ENCODE data around the gene SERP2. TPM values are rescaled to one million over a fixed set of nuclear protein-coding genes. Genes with fewer than 3 reads are reported as not detected.

SERP2 gene
- total and polyA plus RNA-seq, 2 of the 8 experiments (the other 6 are each of a cell fraction or from before 2014, with no cell fraction given), result 2.0 to 2.3 TPM

GRCh38 chr13:44354331-44354730 lies 19.3 kb upstream of the SERP2 start:
- POLR2A ChIA-PET (ENCODE audit: partially characterized antibody), result no interaction called here
- Histone ChIP-seq H4K8ac (ENCODE audit: extremely low read depth, insufficient read depth, low read length) (no peak overlapping the region), H3K23ac (ENCODE audit: insufficient read length) (no peak overlapping the region), H3K9ac (replicated peaks in 1 of 4; ENCODE audit: extremely low read depth in 1 of 4, low read depth in 3 of 4, low read length in 3 of 4) (no peak overlapping the region), H4K20me1 (replicated peaks in 1 of 2; ENCODE audit: control insufficient read depth in 1 of 2, insufficient read depth in 2 of 2, low read length in 2 of 2) (no peaks in the 10 kb centered on the region), H4K5ac (ENCODE audit: insufficient read length, low read depth, low read length) (no peak overlapping the region), H3K79me2 (ENCODE audit: control insufficient read depth in 1 of 2, insufficient read depth in 2 of 2, low read length in 2 of 2) (no peaks in the 10 kb centered on the region), H3K56ac (replicated peaks; ENCODE audit: insufficient read length, low read depth, low read length) (no peak overlapping the region), H2BK20ac (ENCODE audit: low read length) (no peak overlapping the region), H3K79me1 (ENCODE audit: low read depth, low read length) (no peaks in the 10 kb centered on the region), H3K9me3 (ENCODE audit: insufficient read depth in 2 of 2, low read depth in 1 of 2, low read length in 1 of 2) (no peaks in the 10 kb centered on the region), H3K4ac (replicated peaks; ENCODE audit: insufficient read length, low read depth, low read length) (no peak overlapping the region), H3K14ac (ENCODE audit: insufficient read length) (no peak overlapping the region), H3K36me3 (ENCODE audit: control insufficient read depth in 2 of 4, insufficient read depth in 4 of 4, low read length in 3 of 4) (no peaks in the 10 kb centered on the region), H2AK5ac (ENCODE audit: low read depth, low read length) (no peak overlapping the region), H2BK15ac (ENCODE audit: low read length) (no peak overlapping the region), H2AFZ (ENCODE audit: low read length) (no peak overlapping the region), H3K27ac (ENCODE audit: low read depth, low read length) (no peak overlapping the region), H4K91ac (replicated peaks; ENCODE audit: insufficient read length, low read length) (no peak overlapping the region), H2BK5ac (ENCODE audit: low read depth, low read length) (no peak overlapping the region), H3K4me1 (replicated peaks in 1 of 4; ENCODE audit: control insufficient read depth in 3 of 4, insufficient read depth in 4 of 4, low read length in 3 of 4) (no peaks in the 10 kb centered on the region), H3K18ac (ENCODE audit: extremely low read depth, low read length) (no peak overlapping the region), H3K27me3 (replicated peaks in 1 of 4; ENCODE audit: control insufficient read depth in 3 of 4, extremely low read depth in 1 of 4, insufficient read depth in 3 of 4, low read length in 3 of 4) (no peaks in the 10 kb centered on the region), H2BK12ac (ENCODE audit: low read depth, low read length) (no peak overlapping the region), H3K23me2 (ENCODE audit: low read depth, low read length) (no peaks in the 10 kb centered on the region), H3K4me3 (ENCODE audit: extremely low read depth in 1 of 4, insufficient read depth in 2 of 4, low read depth in 3 of 4, low read length in 4 of 4) (no peak overlapping the region), H2BK120ac (replicated peaks; ENCODE audit: low read depth, low read length) (no peak overlapping the region), H3K4me2 (ENCODE audit: insufficient read depth in 1 of 2, low read depth in 2 of 2, low read length in 2 of 2) (no peak overlapping the region)
- no peak for TF ChIP-seq RAD21 (IDR thresholded peaks at IDR 0.05 in 1 of 2, conservative IDR thresholded peaks at IDR 0.05 in 1 of 2; ENCODE audit: low read depth in 2 of 2, low read length in 2 of 2)
- TF ChIP-seq HDAC6 (IDR thresholded peaks at IDR 0.05; ENCODE audit: low read depth, low read length), result no peak
- TF ChIP-seq POU5F1 (IDR thresholded peaks at IDR 0.05; ENCODE audit: low read depth, low read length), result no peak
- TF ChIP-seq SP4 (IDR thresholded peaks at IDR 0.05; ENCODE audit: low read length), result no peak
- TF ChIP-seq JUND (IDR thresholded peaks at IDR 0.05; ENCODE audit: low read length), result no peak
- CTCF ChIA-PET (ENCODE audit: partially characterized antibody), result no interaction called here
- FAIRE-seq, result no peak
- no peak for DNase-seq (ENCODE audit: low read depth in 1 of 2, low spot score in 2 of 2)
- WGBS, 2 experiments (ENCODE audit: extremely low coverage in 1 of 2, insufficient coverage in 1 of 2, insufficient read length in 1 of 2, insufficient replicate concordance in 2 of 2, low coverage in 1 of 2, low lambda C conversion rate in 2 of 2, missing lambda C conversion rate in 1 of 2), result 88% methylated on average over 1 of the region's 1 CpG; no CpG with 5 or more reads in 1 of the 2 experiments
